HepG2 (cell line): ENCODE results near the gene GZF1. TPM values are rescaled to one million over a fixed set of nuclear protein-coding genes. Genes with fewer than 3 reads are reported as not detected.

ENCODE experiments used
- ATAC-seq: fragments of 200-7000 bp; cut with Tn5 transposase; 3 replicates; pipeline ENCODE4 v1.9.1; 2020; ENCODE audit warnings: mild to moderate bottlenecking, moderate library complexity
- BruUV-seq: library from RNA; stranded (reverse); fragments of 400-500 nt; replicated peaks from 2 replicates; lab custom pipeline; 2021; lab: Mats Ljungman, UMichigan
- CTCF ChIA-PET: fragments of 300-600 bp; formaldehyde crosslinking; extraction: SDS; loops from one replicate; lab custom pipeline; 2021; ENCODE audit warnings: low total read pairs, inconsistent platforms, low intra/inter-chr PET ratio; lab: Yijun Ruan, JAX
- POLR2A ChIA-PET: fragments of 350-600 bp; sonication (Branson Sonifier 250); formaldehyde crosslinking; loops from one replicate; lab custom pipeline; 2020; ENCODE audit warnings: antibody characterized with exemption, inconsistent platforms; lab: Yijun Ruan, JAX
- DNase-seq: peaks from one replicate; pipeline ENCODE4 v3.0.0-alpha.2; 2015; ENCODE audit warnings: low spot score
- FAIRE-seq: peaks from 3 replicates; lab custom pipeline; 2011; peaks lifted over from hg19 to GRCh38; lab: Jason Lieb, UNC
- H2AFZ ChIP-seq: one replicate; pipeline ENCODE4 v1.6.1; 2011; ENCODE audit warnings: low read length, inconsistent platforms
- H3K27ac ChIP-seq: fragments of 300-600 bp; 3 replicates; pipeline ENCODE4 v1.8.0; 2011; ENCODE audit warnings: mixed run types, mild to moderate bottlenecking, mixed read lengths, low read length, inconsistent platforms; ENCODE audit not compliant: insufficient read depth; ENCODE audit errors: extremely low read length
- H3K27me3 ChIP-seq, 2 experiments: fragments of 200-600 bp in 1 of 2; 2 replicates in 1 of 2; 3 replicates in 1 of 2; pipeline versions ENCODE4 v1.6.0 to v1.8.0; 2011; ENCODE audit warnings: low read length in 2 of 2, mild to moderate bottlenecking in 2 of 2, moderate library complexity in 2 of 2, inconsistent platforms in 1 of 2; ENCODE audit not compliant: insufficient read depth in 2 of 2, control insufficient read depth in 1 of 2
- H3K36me3 ChIP-seq, 2 experiments: fragments of 200-600 bp in 1 of 2; replicated peaks in 1 of 2; 2 replicates in 1 of 2; 3 replicates in 1 of 2; pipeline versions ENCODE4 v1.5.1 to v1.8.0; 2011; ENCODE audit warnings: low read length in 2 of 2, inconsistent platforms in 1 of 2; ENCODE audit not compliant: insufficient read depth in 2 of 2, control insufficient read depth in 1 of 2
- H3K4me1 ChIP-seq: 2 replicates; pipeline ENCODE4 v1.5.1; 2012; ENCODE audit warnings: low read length, inconsistent platforms; ENCODE audit not compliant: insufficient read depth
- H3K4me2 ChIP-seq: 2 replicates; pipeline ENCODE4 v1.6.0; 2011; ENCODE audit warnings: low read depth, low read length, inconsistent platforms
- H3K4me3 ChIP-seq, 3 experiments: fragments of 200-600 bp in 1 of 3; sonication (generic), shearing (Covaris generic) in 1 of 3; replicated peaks in 1 of 3; 2 replicates each; pipeline ENCODE4 v1.5.1; 2011 to 2016; ENCODE audit warnings: low read length in 3 of 3, inconsistent platforms in 2 of 3, low read depth in 2 of 3, mild to moderate bottlenecking in 2 of 3, control low read depth in 1 of 3, mixed read lengths in 1 of 3; ENCODE audit not compliant: insufficient read depth in 1 of 3
- H3K79me2 ChIP-seq: one replicate; pipeline ENCODE4 v1.6.1; 2011; ENCODE audit warnings: low read length, inconsistent platforms; ENCODE audit not compliant: insufficient read depth
- H3K9ac ChIP-seq: 2 replicates; pipeline ENCODE4 v1.6.0; 2011; ENCODE audit warnings: mild to moderate bottlenecking, low read depth, low read length, inconsistent platforms; ENCODE audit not compliant: insufficient read depth
- H3K9me3 ChIP-seq: 2 replicates; pipeline ENCODE4 v1.5.1; 2012; ENCODE audit warnings: mild to moderate bottlenecking, low read length
- H4K20me1 ChIP-seq: 2 replicates; pipeline ENCODE4 v1.6.0; 2011; ENCODE audit warnings: inconsistent platforms, mild to moderate bottlenecking, low read length, moderate library complexity; ENCODE audit not compliant: insufficient read depth
- BHLHE40 ChIP-seq: IDR thresholded peaks from 2 replicates; pipeline ENCODE4 v1.6.1; 2011; ENCODE audit warnings: low read length, improper control_type of control experiment
- EZH2 ChIP-seq: conservative IDR thresholded peaks from 2 replicates; pipeline ENCODE4 v1.6.1; 2012; ENCODE audit warnings: mild to moderate bottlenecking, low read depth, low read length, moderate library complexity
- FOXK1 ChIP-seq: sonication (generic); formaldehyde crosslinking; IDR thresholded peaks from 2 replicates; pipeline ENCODE4 v1.4.0; 2020; ENCODE audit warnings: low read depth, missing genetic modification reagents, borderline replicate concordance
- KLF11 ChIP-seq: IDR thresholded peaks from 2 replicates; pipeline ENCODE4 v1.6.1; 2016; ENCODE audit warnings: missing compliant biosample characterization
- MEIS2 ChIP-seq: sonication (generic); formaldehyde crosslinking; IDR thresholded peaks from 2 replicates; pipeline ENCODE4 v1.9.0; 2021; ENCODE audit warnings: mild to moderate bottlenecking, missing genetic modification reagents
- NFIB ChIP-seq: sonication (generic); formaldehyde crosslinking; IDR thresholded peaks from 2 replicates; pipeline ENCODE4 v1.9.0; 2021; ENCODE audit warnings: missing genetic modification reagents, mild to moderate bottlenecking, borderline replicate concordance
- POLR2AphosphoS5 ChIP-seq: IDR thresholded peaks from 2 replicates; pipeline ENCODE4 v1.6.1; 2012; ENCODE audit warnings: low read depth, low read length
- RXRA ChIP-seq: sonication (generic); formaldehyde crosslinking; IDR thresholded peaks from 2 replicates; pipeline ENCODE4 v1.5.1; 2020; ENCODE audit warnings: missing genetic modification reagents
- SRSF4 ChIP-seq: fragments of 200-400 bp; formaldehyde crosslinking; IDR thresholded peaks from one replicate; pipeline ENCODE4 v1.6.1; 2018; ENCODE audit warnings: mild to moderate bottlenecking, low read depth, low read length, moderate library complexity; ENCODE audit not compliant: poor library complexity, severe bottlenecking
- ZNF136 ChIP-seq: sonication (generic); formaldehyde crosslinking; IDR thresholded peaks from 2 replicates; pipeline ENCODE4 v1.8.1; 2022; ENCODE audit warnings: low read depth, mild to moderate bottlenecking, moderate library complexity, missing genetic modification reagents
- ZNF274 ChIP-seq: sonication (generic); formaldehyde crosslinking; IDR thresholded peaks from 2 replicates; pipeline ENCODE4 v1.5.1; 2020; ENCODE audit warnings: mild to moderate bottlenecking, missing genetic modification reagents
- ZNF577 ChIP-seq: sonication (generic); formaldehyde crosslinking; IDR thresholded peaks from 2 replicates; pipeline ENCODE4 v1.4.0; 2020; ENCODE audit warnings: mild to moderate bottlenecking, low read depth, missing genetic modification reagents, borderline replicate concordance
- ZNF7 ChIP-seq: IDR thresholded peaks from 2 replicates; pipeline ENCODE4 v1.6.1; 2016; ENCODE audit warnings: missing biosample characterization, missing genetic modification reagents
- ZNF703 ChIP-seq: sonication (generic); formaldehyde crosslinking; IDR thresholded peaks from 2 replicates; pipeline ENCODE4 v1.5.1; 2020; ENCODE audit warnings: missing genetic modification reagents, mild to moderate bottlenecking, moderate library complexity, borderline replicate concordance
- WGBS: methylation state at CpG from one replicate; pipeline ENCODE4 v1.1.6; 2017; ENCODE audit warnings: low lambda C conversion rate; 5-methylcytosine and 5-hydroxymethylcytosine counted together
- in situ Hi-C: cut with HindIII; loops from 2 replicates; pipeline ENCODE4 v1.10.0; 2017; ENCODE audit warnings: low pct_unique_long_range_greater_than_20kb; ENCODE audit not compliant: extremely low pct_ligation_motif_present
- intact Hi-C: fragments of 100-400 bp; cut with micrococcal nuclease; formaldehyde crosslinking; loops from one replicate; pipeline ENCODE4 v1.10.0; 2022; ENCODE audit not compliant: unreplicated experiment
- polyA plus RNA-seq, 8 experiments: library from polyadenylated mRNA; depleted of rRNA in 3 of 8; stranded (reverse) in 7 of 8; unstranded in 1 of 8; fragments of >200 nt; fragmentation: Illumina TruSeq in 4 of 8; extraction: Trizol in 4 of 8; gene quantifications; 2 replicates each; pipeline versions ENCODE4 v1.2.1 to v1.2.3, GENCODE V29; 2011 to 2016; ENCODE audit warnings: low read depth in 4 of 8, missing spikeins in 1 of 8, mixed read lengths in 1 of 8; ENCODE audit not compliant: insufficient read depth in 1 of 8
- total RNA-seq, 5 experiments: library from RNA; depleted of rRNA; stranded (reverse); fragments of >200 nt; fragmentation: Illumina TruSeq; extraction: Trizol; gene quantifications; 2 replicates each; pipeline ENCODE4 v1.2.3, GENCODE V29; 2016; ENCODE audit warnings: low read depth in 1 of 5
- TF ChIP-seq, protein P1 (sequence below): sonication (generic); formaldehyde crosslinking; IDR thresholded peaks from 2 replicates; pipeline ENCODE4 v1.4.0; 2020; ENCODE audit warnings: missing genetic modification reagents
- TF ChIP-seq, protein P2 (sequence below): sonication (generic); formaldehyde crosslinking; IDR thresholded peaks from 2 replicates; pipeline ENCODE4 v1.4.0; 2020; ENCODE audit warnings: missing genetic modification reagents, mild to moderate bottlenecking, borderline replicate concordance
- TF ChIP-seq, protein P3 (sequence below): sonication (generic); formaldehyde crosslinking; IDR thresholded peaks from 2 replicates; pipeline ENCODE4 v1.8.1; 2023; ENCODE audit warnings: mild to moderate bottlenecking, missing genetic modification reagents

GZF1 gene
- total and polyA plus RNA-seq, 2 of the 13 experiments (the other 11 are each of a cell fraction or from before 2014, with no cell fraction given) = 16.9 to 26.0 TPM

DNA sequence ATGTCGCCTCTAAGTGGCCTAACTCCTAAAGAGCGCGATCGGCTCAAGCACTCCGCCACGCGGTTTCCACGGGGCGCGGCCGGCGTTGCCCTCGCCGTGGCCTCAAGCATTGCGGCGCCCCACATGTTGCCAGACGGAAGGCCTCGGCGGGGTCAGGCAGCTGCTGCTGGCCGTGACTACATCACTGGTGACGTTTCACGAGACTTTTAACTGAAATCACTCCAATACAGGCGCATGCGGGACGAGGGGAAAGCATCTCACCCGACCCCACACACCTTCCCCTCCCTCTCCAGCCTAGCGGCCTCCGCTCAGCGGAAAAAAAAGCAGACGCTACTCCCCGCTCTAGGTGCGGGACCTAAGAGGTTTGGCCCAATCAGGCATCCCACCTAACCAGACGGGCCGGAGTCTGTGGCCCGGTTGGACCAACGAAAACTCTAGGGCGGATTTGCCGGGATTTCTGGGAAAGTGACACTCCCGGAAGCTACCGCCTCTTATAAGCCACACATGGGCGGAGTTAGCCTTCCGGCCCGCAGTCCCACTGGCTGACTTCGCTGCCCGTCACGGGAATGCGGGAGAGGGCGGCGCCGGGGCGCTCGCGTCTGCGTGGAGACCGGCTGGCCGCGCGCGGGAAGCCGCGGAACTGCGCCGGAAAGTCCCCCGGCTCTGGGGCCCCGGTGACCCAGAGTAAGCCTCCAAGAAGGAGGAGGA is 11.6 kb upstream of the GZF1 start, which contains the start of gene NXT1:
TSS of gene NXT1 (plus strand) at position 596 of the 708 bp plus-strand sequence. CDS start 3,251 bp downstream, outside the sequence.
- Histone ChIP-seq H3K4me3 (peak within 1 kb of the TSS; percentile 80 to 91 (median 90)), H3K9ac (peak within 1 kb of the TSS; percentile 92), H3K4me1 (peaks cover 45% of the 10 kb centered on the region), H3K4me2 (peak within 1 kb of the TSS; percentile 89), H3K9me3 (no peaks in the 10 kb centered on the region), H2AFZ (peak within 1 kb of the TSS; percentile 55), H4K20me1 (peaks cover 12% of the 10 kb centered on the region), H3K36me3 (peaks cover 3 to 12% of the 10 kb centered on the region in 2 experiments; a peak in 4 of 5 replicates), H3K27ac (peak within 1 kb of the TSS; percentile 91), H3K27me3 (no peaks in the 10 kb centered on the region; a peak in 1 of 5 replicates), H3K79me2 (peaks cover 33% of the 10 kb centered on the region)
- DNase-seq = peak; percentile 100
- under 1% methylated on average over 42 of the region's 65 CpGs for WGBS
- intact Hi-C loops = loop anchor here (1.0 to 10.0 kb wide), 4 partner anchors 8 to 936 kb away; partner anchors contain the start of gene NAPB
- peak; percentile 97 for FAIRE-seq
- CTCF ChIA-PET = interaction anchor here (1.0 to 1.5 kb wide), 3 partner anchors 8 to 96 kb away, joined by 3 to 4 read pairs (median 3); partner anchors contain the start of gene GZF1
- POLR2A ChIA-PET = interaction anchor here (0.6 to 3.3 kb wide), 45 partner anchors 9 to 1011 kb away, joined by 3 to 145 read pairs (median 4); partner anchors contain the start of genes FOXA2, GZF1 and NAPB
- BruUV-seq = TSS peak; percentile 71
- in situ Hi-C loops = loop anchor here (10.0 kb wide), 1 partner anchor 776 kb away; no protein-coding TSS in a partner anchor
- ATAC-seq = peak; percentile 92
- TF ChIP-seq EZH2 = no peak
- TF ChIP-seq SRSF4 = no peak
- peak; percentile 63; the same call in 1 of the 2 replicates for TF ChIP-seq ZNF7 (CRISPR knock-in tag)
- TF ChIP-seq, protein P1, sequence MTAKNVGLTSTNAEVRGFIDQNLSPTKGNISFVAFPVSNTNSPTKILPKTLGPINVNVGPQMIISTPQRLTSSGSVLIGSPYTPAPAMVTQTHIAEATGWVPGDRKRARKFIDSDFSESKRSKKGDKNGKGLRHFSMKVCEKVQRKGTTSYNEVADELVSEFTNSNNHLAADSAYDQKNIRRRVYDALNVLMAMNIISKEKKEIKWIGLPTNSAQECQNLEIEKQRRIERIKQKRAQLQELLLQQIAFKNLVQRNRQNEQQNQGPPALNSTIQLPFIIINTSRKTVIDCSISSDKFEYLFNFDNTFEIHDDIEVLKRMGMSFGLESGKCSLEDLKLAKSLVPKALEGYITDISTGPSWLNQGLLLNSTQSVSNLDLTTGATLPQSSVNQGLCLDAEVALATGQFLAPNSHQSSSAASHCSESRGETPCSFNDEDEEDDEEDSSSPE = peak; percentile 90
- no peak; the same call in 1 of the 2 replicates for TF ChIP-seq FOXK1 (CRISPR knock-in tag)
- TF ChIP-seq ZNF136 (CRISPR knock-in tag) = peak; percentile 41; the same call in 1 of the 2 replicates
- TF ChIP-seq RXRA (CRISPR knock-in tag) = peak; percentile 87; the same call in 1 of the 2 replicates
- no peak; the same call in 1 of the 2 replicates for TF ChIP-seq MEIS2 (CRISPR knock-in tag)
- no peak for TF ChIP-seq ZNF577 (CRISPR knock-in tag)
- 0 out of 2 replicates have a peak, but pooled peaks have one; percentile 59 for TF ChIP-seq ZNF703 (CRISPR knock-in tag)
- TF ChIP-seq ZNF274 = peak; percentile 96
- TF ChIP-seq, protein P2, sequence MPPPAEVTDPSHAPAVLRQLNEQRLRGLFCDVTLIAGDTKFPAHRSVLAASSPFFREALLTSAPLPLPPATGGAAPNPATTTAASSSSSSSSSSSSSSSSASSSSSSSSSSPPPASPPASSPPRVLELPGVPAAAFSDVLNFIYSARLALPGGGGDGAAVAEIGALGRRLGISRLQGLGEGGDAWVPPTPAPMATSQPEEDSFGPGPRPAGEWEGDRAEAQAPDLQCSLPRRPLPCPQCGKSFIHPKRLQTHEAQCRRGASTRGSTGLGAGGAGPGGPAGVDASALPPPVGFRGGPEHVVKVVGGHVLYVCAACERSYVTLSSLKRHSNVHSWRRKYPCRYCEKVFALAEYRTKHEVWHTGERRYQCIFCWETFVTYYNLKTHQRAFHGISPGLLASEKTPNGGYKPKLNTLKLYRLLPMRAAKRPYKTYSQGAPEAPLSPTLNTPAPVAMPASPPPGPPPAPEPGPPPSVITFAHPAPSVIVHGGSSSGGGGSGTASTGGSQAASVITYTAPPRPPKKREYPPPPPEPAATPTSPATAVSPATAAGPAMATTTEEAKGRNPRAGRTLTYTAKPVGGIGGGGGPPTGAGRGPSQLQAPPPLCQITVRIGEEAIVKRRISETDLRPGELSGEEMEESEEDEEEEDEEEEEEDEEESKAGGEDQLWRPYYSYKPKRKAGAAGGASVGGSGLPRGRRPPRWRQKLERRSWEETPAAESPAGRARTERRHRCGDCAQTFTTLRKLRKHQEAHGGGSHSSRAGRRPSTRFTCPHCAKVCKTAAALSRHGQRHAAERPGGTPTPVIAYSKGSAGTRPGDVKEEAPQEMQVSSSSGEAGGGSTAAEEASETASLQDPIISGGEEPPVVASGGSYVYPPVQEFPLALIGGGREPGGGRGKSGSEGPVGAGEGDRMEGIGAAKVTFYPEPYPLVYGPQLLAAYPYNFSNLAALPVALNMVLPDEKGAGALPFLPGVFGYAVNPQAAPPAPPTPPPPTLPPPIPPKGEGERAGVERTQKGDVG (CRISPR knock-in tag) = peak; percentile 80
- peak; percentile 79; the same call in 1 of the 2 replicates for TF ChIP-seq KLF11 (CRISPR knock-in tag)
- peak; percentile 93 for TF ChIP-seq POLR2AphosphoS5
- TF ChIP-seq, protein P3, sequence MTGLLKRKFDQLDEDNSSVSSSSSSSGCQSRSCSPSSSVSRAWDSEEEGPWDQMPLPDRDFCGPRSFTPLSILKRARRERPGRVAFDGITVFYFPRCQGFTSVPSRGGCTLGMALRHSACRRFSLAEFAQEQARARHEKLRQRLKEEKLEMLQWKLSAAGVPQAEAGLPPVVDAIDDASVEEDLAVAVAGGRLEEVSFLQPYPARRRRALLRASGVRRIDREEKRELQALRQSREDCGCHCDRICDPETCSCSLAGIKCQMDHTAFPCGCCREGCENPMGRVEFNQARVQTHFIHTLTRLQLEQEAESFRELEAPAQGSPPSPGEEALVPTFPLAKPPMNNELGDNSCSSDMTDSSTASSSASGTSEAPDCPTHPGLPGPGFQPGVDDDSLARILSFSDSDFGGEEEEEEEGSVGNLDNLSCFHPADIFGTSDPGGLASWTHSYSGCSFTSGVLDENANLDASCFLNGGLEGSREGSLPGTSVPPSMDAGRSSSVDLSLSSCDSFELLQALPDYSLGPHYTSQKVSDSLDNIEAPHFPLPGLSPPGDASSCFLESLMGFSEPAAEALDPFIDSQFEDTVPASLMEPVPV (CRISPR knock-in tag) = peak; percentile 79; the same call in 1 of the 2 replicates
- TF ChIP-seq NFIB = no peak
- peak; percentile 25 for TF ChIP-seq BHLHE40
